ENCODE data around the gene PROZ.
A peak's percentile ranks its signal among the peaks of the same experiment; 100 is the strongest.

PROZ gene

GRCh38 chr13:113195360-113195759, 36.9 kb downstream of the PROZ start:
- H3K4me1 ChIP-seq (ENCODE audit: control insufficient read depth, low read depth, low read length), result no peaks in the 10 kb centered on the region
- H3K36me3 ChIP-seq (ENCODE audit: control insufficient read depth, low read depth, low read length), result peaks cover 83% of the 10 kb centered on the region
- H3K9ac ChIP-seq (ENCODE audit: low read length), result no peak overlapping the region
- no peak overlapping the region for H3K27ac ChIP-seq (ENCODE audit: low read length)
- no peaks in the 10 kb centered on the region for H3K27me3 ChIP-seq (ENCODE audit: control insufficient read depth, insufficient read depth, low read length)
- no peaks in the 10 kb centered on the region for H3K9me3 ChIP-seq (ENCODE audit: control insufficient read depth, low read depth, low read length)
- H3K4me3 ChIP-seq (ENCODE audit: low read length), result no peak overlapping the region

- no peak overlapping the region for H3K27ac ChIP-seq (ENCODE audit: low read length)
- H3K36me3 ChIP-seq (ENCODE audit: control insufficient read depth, low read depth, low read length), result peaks cover 74% of the 10 kb centered on the region
- no peak overlapping the region for H3K4me3 ChIP-seq (ENCODE audit: low read length)
- H3K27me3 ChIP-seq (ENCODE audit: control insufficient read depth, insufficient read depth, low read length), result no peaks in the 10 kb centered on the region
- no peaks in the 10 kb centered on the region for H3K9me3 ChIP-seq (ENCODE audit: control insufficient read depth, low read depth, low read length)
- H3K9ac ChIP-seq (ENCODE audit: low read length), result no peak overlapping the region
- H3K4me1 ChIP-seq (ENCODE audit: control insufficient read depth, low read depth, low read length), result no peaks in the 10 kb centered on the region
Observed at GRCh38 chr13:113196970-113197737, 38.7 kb downstream of the PROZ start.

GRCh38 chr13:113201815-113202214, 43.4 kb downstream of the PROZ start:
- H3K9ac ChIP-seq (ENCODE audit: low read length), result no peak overlapping the region
- H3K9me3 ChIP-seq (ENCODE audit: control insufficient read depth, low read depth, low read length), result no peaks in the 10 kb centered on the region
- no peak overlapping the region for H3K27ac ChIP-seq (ENCODE audit: low read length)
- no peak overlapping the region for H3K4me3 ChIP-seq (ENCODE audit: low read length)
- H3K36me3 ChIP-seq (ENCODE audit: control insufficient read depth, low read depth, low read length), result peaks cover 44% of the 10 kb centered on the region
- no peaks in the 10 kb centered on the region for H3K4me1 ChIP-seq (ENCODE audit: control insufficient read depth, low read depth, low read length)
- H3K27me3 ChIP-seq (ENCODE audit: control insufficient read depth, insufficient read depth, low read length), result no peaks in the 10 kb centered on the region

- Histone ChIP-seq H3K4me3 (ENCODE audit: low read length) (no peak overlapping the region), H3K9me3 (ENCODE audit: control insufficient read depth, low read depth, low read length) (no peaks in the 10 kb centered on the region), H3K36me3 (ENCODE audit: control insufficient read depth, low read depth, low read length) (peaks cover 37% of the 10 kb centered on the region), H3K27ac (ENCODE audit: low read length) (no peak overlapping the region), H3K27me3 (ENCODE audit: control insufficient read depth, insufficient read depth, low read length) (no peaks in the 10 kb centered on the region), H3K9ac (ENCODE audit: low read length) (no peak overlapping the region), H3K4me1 (ENCODE audit: control insufficient read depth, low read depth, low read length) (peaks cover 6% of the 10 kb centered on the region)
Observed at GRCh38 chr13:113202912-113203311, 44.5 kb downstream of the PROZ start.

GRCh38 chr13:113203507-113204377, 45.3 kb downstream of the PROZ start:
- H3K4me3 ChIP-seq (ENCODE audit: low read length), result no peak overlapping the region
- H3K27me3 ChIP-seq (ENCODE audit: control insufficient read depth, insufficient read depth, low read length), result no peaks in the 10 kb centered on the region
- H3K9me3 ChIP-seq (ENCODE audit: control insufficient read depth, low read depth, low read length), result no peaks in the 10 kb centered on the region
- no peak overlapping the region for H3K27ac ChIP-seq (ENCODE audit: low read length)
- H3K36me3 ChIP-seq (ENCODE audit: control insufficient read depth, low read depth, low read length), result peaks cover 32% of the 10 kb centered on the region
- H3K9ac ChIP-seq (ENCODE audit: low read length), result no peak overlapping the region
- peaks cover 6% of the 10 kb centered on the region for H3K4me1 ChIP-seq (ENCODE audit: control insufficient read depth, low read depth, low read length)

GRCh38 chr13:113204378-113204734, 45.9 kb downstream of the PROZ start:
- Histone ChIP-seq H3K27ac (ENCODE audit: low read length) (no peak overlapping the region), H3K4me3 (ENCODE audit: low read length) (no peak overlapping the region)

GRCh38 chr13:113205428-113205931, 47.0 kb downstream of the PROZ start:
- H3K9ac ChIP-seq (ENCODE audit: low read length), result no peak overlapping the region
- H3K4me3 ChIP-seq (ENCODE audit: low read length), result no peak overlapping the region
- no peak overlapping the region for H3K27ac ChIP-seq (ENCODE audit: low read length)
- no peaks in the 10 kb centered on the region for H3K27me3 ChIP-seq (ENCODE audit: control insufficient read depth, insufficient read depth, low read length)
- peaks cover 15% of the 10 kb centered on the region for H3K36me3 ChIP-seq (ENCODE audit: control insufficient read depth, low read depth, low read length)
- H3K4me1 ChIP-seq (ENCODE audit: control insufficient read depth, low read depth, low read length), result peaks cover 6% of the 10 kb centered on the region
- H3K9me3 ChIP-seq (ENCODE audit: control insufficient read depth, low read depth, low read length), result no peaks in the 10 kb centered on the region

More at GRCh38 chr13:113204378-113204734, 45.9 kb downstream of the PROZ start:
- Histone ChIP-seq H3K9me3 (ENCODE audit: control insufficient read depth, low read depth, low read length) (no peaks in the 10 kb centered on the region), H3K36me3 (ENCODE audit: control insufficient read depth, low read depth, low read length) (peaks cover 26% of the 10 kb centered on the region), H3K9ac (ENCODE audit: low read length) (no peak overlapping the region), H3K4me1 (ENCODE audit: control insufficient read depth, low read depth, low read length) (peaks cover 6% of the 10 kb centered on the region), H3K27me3 (ENCODE audit: control insufficient read depth, insufficient read depth, low read length) (no peaks in the 10 kb centered on the region)

GRCh38 chr13:113207460-113207859, 49.0 kb downstream of the PROZ start:
- Histone ChIP-seq H3K27ac (ENCODE audit: low read length) (no peak overlapping the region), H3K9ac (ENCODE audit: low read length) (peak overlapping the region; percentile 89), H3K4me1 (ENCODE audit: control insufficient read depth, low read depth, low read length) (peaks cover 10% of the 10 kb centered on the region), H3K27me3 (ENCODE audit: control insufficient read depth, insufficient read depth, low read length) (no peaks in the 10 kb centered on the region), H3K9me3 (ENCODE audit: control insufficient read depth, low read depth, low read length) (no peaks in the 10 kb centered on the region), H3K4me3 (ENCODE audit: low read length) (peak overlapping the region; percentile 86), H3K36me3 (ENCODE audit: control insufficient read depth, low read depth, low read length) (peaks cover 15% of the 10 kb centered on the region)

GRCh38 chr13:113207890-113208420, 49.5 kb downstream of the PROZ start:
- Histone ChIP-seq H3K4me1 (ENCODE audit: control insufficient read depth, low read depth, low read length) (peaks cover 10% of the 10 kb centered on the region), H3K4me3 (ENCODE audit: low read length) (peak overlapping the region; percentile 86), H3K36me3 (ENCODE audit: control insufficient read depth, low read depth, low read length) (peaks cover 15% of the 10 kb centered on the region), H3K27ac (ENCODE audit: low read length) (peak overlapping the region; percentile 30), H3K27me3 (ENCODE audit: control insufficient read depth, insufficient read depth, low read length) (no peaks in the 10 kb centered on the region), H3K9me3 (ENCODE audit: control insufficient read depth, low read depth, low read length) (no peaks in the 10 kb centered on the region), H3K9ac (ENCODE audit: low read length) (peak overlapping the region; percentile 89)

- H3K9me3 ChIP-seq (ENCODE audit: control insufficient read depth, low read depth, low read length), result no peaks in the 10 kb centered on the region
- H3K27me3 ChIP-seq (ENCODE audit: control insufficient read depth, insufficient read depth, low read length), result no peaks in the 10 kb centered on the region
- peaks cover 10% of the 10 kb centered on the region for H3K4me1 ChIP-seq (ENCODE audit: control insufficient read depth, low read depth, low read length)
- H3K4me3 ChIP-seq (ENCODE audit: low read length), result peak within 1 kb of the TSS; percentile 86
- H3K36me3 ChIP-seq (ENCODE audit: control insufficient read depth, low read depth, low read length), result peaks cover 21% of the 10 kb centered on the region
- peak within 1 kb of the TSS; percentile 70 for H3K27ac ChIP-seq (ENCODE audit: low read length)
- peak within 1 kb of the TSS; percentile 89 for H3K9ac ChIP-seq (ENCODE audit: low read length)
Observed at GRCh38 chr13:113208421-113209335, 50.2 kb downstream of the PROZ start, which contains the start of gene PCID2. PCID2 (minus strand) TSS chr13:113208669; CDS start chr13:113208634, 35 bp downstream.

Measured in iPS-18a (cell line).